Activated CD8-positive, alpha-beta T cell treated with anti-CD3 and anti-CD28 coated beads for 36 hours (primary cell): ENCODE results near the gene RCAN2. TPM values are rescaled to one million over a fixed set of nuclear protein-coding genes. Genes with fewer than 3 reads are reported as not detected.

Source experiments
- ATAC-seq: fragments of 200-7000 bp; cut with Tn5 transposase; one replicate; pipeline ENCODE4 v1.10.0; 2021; ENCODE audit warnings: mild to moderate bottlenecking, moderate library complexity
- CTCF ChIA-PET: fragments of 350-600 bp; sonication (Branson Sonifier 250); formaldehyde crosslinking; loops from one replicate; lab custom pipeline; 2021; ENCODE audit warnings: antibody characterized with exemption; lab: Charles Lee
- POLR2A ChIA-PET: fragments of 350-600 bp; sonication (Branson Sonifier 250); formaldehyde crosslinking; loops from one replicate; lab custom pipeline; 2021; ENCODE audit warnings: antibody characterized with exemption; lab: Charles Lee
- DNase-seq: peaks from one replicate; pipeline ENCODE4 v3.0.0-alpha.2; 2020
- H3K27ac Mint-ChIP-seq: one replicate; pipeline ENCODE4 v1.8.0; 2021; ENCODE audit warnings: mild to moderate bottlenecking, mixed read lengths
- H3K27me3 Mint-ChIP-seq: one replicate; pipeline ENCODE4 v1.8.0; 2021; ENCODE audit warnings: mixed read lengths
- H3K36me3 Mint-ChIP-seq: one replicate; pipeline ENCODE4 v1.8.0; 2021; ENCODE audit warnings: low read depth, mixed read lengths
- H3K4me1 Mint-ChIP-seq: one replicate; pipeline ENCODE4 v1.8.0; 2021; ENCODE audit warnings: low read depth, mixed read lengths
- H3K4me3 Mint-ChIP-seq: one replicate; pipeline ENCODE4 v1.8.0; 2021; ENCODE audit warnings: mild to moderate bottlenecking, moderate library complexity, mixed read lengths
- H3K9me3 Mint-ChIP-seq: one replicate; pipeline ENCODE4 v1.8.0; 2021; ENCODE audit warnings: mixed read lengths
- CTCF ChIP-seq: fragments of 200-600 bp; IDR thresholded peaks from one replicate; pipeline ENCODE4 v1.8.0; 2022; ENCODE audit warnings: antibody characterized with exemption, mild to moderate bottlenecking
- intact Hi-C: fragments of 100-400 bp; cut with micrococcal nuclease; formaldehyde crosslinking; loops from one replicate; pipeline ENCODE4 v1.10.0; 2022
- total RNA-seq, 2 experiments: library from RNA; stranded (reverse); gene quantifications; one replicate each; pipeline ENCODE4 v1.2.3, GENCODE V29; 2021

Gene RCAN2
- total RNA-seq, 2 experiments from 2014 or later: not detected

- peaks cover 6% of the 10 kb centered on the region for H3K27me3 Mint-ChIP-seq
- no peak overlapping the region for H3K27ac Mint-ChIP-seq
- intact Hi-C loops: no loop called here
- H3K36me3 Mint-ChIP-seq: no peaks in the 10 kb centered on the region
- ChIA-PET CTCF (interaction anchor here (1.5 to 1.6 kb wide), 2 partner anchors 9 to 114 kb away, joined by 3 to 5 read pairs; no protein-coding TSS in a partner anchor), POLR2A (no interaction called here)
- TF ChIP-seq CTCF: no peak
- H3K4me3 Mint-ChIP-seq: no peak overlapping the region
- DNase-seq: no peak
- no peak for ATAC-seq
- H3K4me1 Mint-ChIP-seq: no peaks in the 10 kb centered on the region
- no peaks in the 10 kb centered on the region for H3K9me3 Mint-ChIP-seq
Measured at GRCh38 chr6:46350714-46351113, 140.5 kb downstream of the RCAN2 start.

GRCh38 chr6:46347669-46348068 lies 143.6 kb downstream of the RCAN2 start:
- Mint-ChIP-seq H3K27ac (no peak overlapping the region), H3K36me3 (no peaks in the 10 kb centered on the region), H3K4me3 (no peak overlapping the region), H3K9me3 (no peaks in the 10 kb centered on the region), H3K4me1 (no peaks in the 10 kb centered on the region), H3K27me3 (peaks cover 8% of the 10 kb centered on the region)
- ATAC-seq: no peak
- ChIA-PET CTCF (no interaction called here), POLR2A (no interaction called here)
- DNase-seq: no peak
- TF ChIP-seq CTCF: no peak
- intact Hi-C loops: no loop called here

- intact Hi-C loops: no loop called here
- no peak for DNase-seq
- no peak for ATAC-seq
- H3K27me3 Mint-ChIP-seq: peaks cover 6% of the 10 kb centered on the region
- POLR2A ChIA-PET: no interaction called here
- no peaks in the 10 kb centered on the region for H3K9me3 Mint-ChIP-seq
- H3K36me3 Mint-ChIP-seq: no peaks in the 10 kb centered on the region
- no peak overlapping the region for H3K27ac Mint-ChIP-seq
- CTCF ChIA-PET: no interaction called here
- no peak for TF ChIP-seq CTCF
- no peak overlapping the region for H3K4me3 Mint-ChIP-seq
- no peaks in the 10 kb centered on the region for H3K4me1 Mint-ChIP-seq
Measured at GRCh38 chr6:46340246-46340645, 151.0 kb downstream of the RCAN2 start.

GRCh38 chr6:46338131-46338530 lies 153.1 kb downstream of the RCAN2 start:
- ATAC-seq: no peak
- no peaks in the 10 kb centered on the region for H3K36me3 Mint-ChIP-seq
- DNase-seq: no peak
- POLR2A ChIA-PET: no interaction called here
- intact Hi-C loops: no loop called here
- TF ChIP-seq CTCF: no peak
- H3K9me3 Mint-ChIP-seq: no peaks in the 10 kb centered on the region
- H3K27ac Mint-ChIP-seq: no peak overlapping the region
- peaks cover 16% of the 10 kb centered on the region for H3K27me3 Mint-ChIP-seq
- CTCF ChIA-PET: no interaction called here
- H3K4me1 Mint-ChIP-seq: no peaks in the 10 kb centered on the region
- H3K4me3 Mint-ChIP-seq: no peak overlapping the region

GRCh38 chr6:46334442-46334841 lies 156.8 kb downstream of the RCAN2 start:
- Mint-ChIP-seq H3K27me3 (peaks cover 22% of the 10 kb centered on the region), H3K4me1 (no peaks in the 10 kb centered on the region), H3K36me3 (no peaks in the 10 kb centered on the region), H3K27ac (no peak overlapping the region), H3K9me3 (no peaks in the 10 kb centered on the region), H3K4me3 (no peak overlapping the region)
- DNase-seq (no peak), ATAC-seq (no peak)
- intact Hi-C loops: no loop called here
- CTCF ChIA-PET: no interaction called here
- POLR2A ChIA-PET: no interaction called here
- TF ChIP-seq CTCF: no peak
